MV-4-11 (cell line): ENCODE measurements around the gene CYP4F3.
A peak's percentile ranks its signal among the peaks of the same experiment; 100 is the strongest.
"Not testable (repeated sequence)": the region's sequence is repeated elsewhere in the genome, so short reads cannot be mapped to it uniquely, and the experiment has no call there.

Experiments used
- DNase-seq: peaks from one replicate; lab custom pipeline; 2025; lab: John Stamatoyannopoulos, UW

Gene CYP4F3

GRCh38 chr19:15640294-15640903 lies at the start of gene CYP4F3:
TSS of gene CYP4F3 (plus strand) at chr19:15640897. CDS start at chr19:15641416, 519 bp downstream.
- DNase-seq, result peak; percentile 20

- no peak for DNase-seq
Observed at GRCh38 chr19:15591796-15592195, 48.9 kb upstream of the CYP4F3 start.

- DNase-seq, result peak; percentile 56
Observed at GRCh38 chr19:15592506-15592905, 48.2 kb upstream of the CYP4F3 start.

- DNase-seq, result not testable (repeated sequence)
Observed at GRCh38 chr19:15593766-15594165, 46.9 kb upstream of the CYP4F3 start.

- DNase-seq, result peak; percentile 72
Observed at GRCh38 chr19:15595069-15595468, 45.6 kb upstream of the CYP4F3 start.

GRCh38 chr19:15607978-15608925 lies 32.4 kb upstream of the CYP4F3 start:
- DNase-seq, result not testable (repeated sequence)

- no peak for DNase-seq
Observed at GRCh38 chr19:15609261-15609660, 31.4 kb upstream of the CYP4F3 start.

GRCh38 chr19:15612342-15612741 lies 28.4 kb upstream of the CYP4F3 start:
- no peak for DNase-seq

- DNase-seq, result no peak
Observed at GRCh38 chr19:15613338-15613737, 27.4 kb upstream of the CYP4F3 start.

GRCh38 chr19:15614507-15615379 lies 26.0 kb upstream of the CYP4F3 start, which contains the start of gene CYP4F8:
TSS of gene CYP4F8 (plus strand) at chr19:15615218. CDS start at chr19:15615617, 399 bp downstream.
- no peak for DNase-seq

- no peak for DNase-seq
Observed at GRCh38 chr19:15615526-15615925, 25.2 kb upstream of the CYP4F3 start.

- no peak for DNase-seq
Observed at GRCh38 chr19:15616183-15616582, 24.5 kb upstream of the CYP4F3 start.

GRCh38 chr19:15616627-15617270 lies 23.9 kb upstream of the CYP4F3 start:
- no peak for DNase-seq

GRCh38 chr19:15618321-15618720 lies 22.4 kb upstream of the CYP4F3 start:
- DNase-seq, result no peak

GRCh38 chr19:15621801-15622200 lies 18.9 kb upstream of the CYP4F3 start:
- DNase-seq, result no peak

GRCh38 chr19:15622991-15623390 lies 17.7 kb upstream of the CYP4F3 start:
- DNase-seq, result no peak

GRCh38 chr19:15623711-15624318 lies 16.9 kb upstream of the CYP4F3 start:
- peak; percentile 12 for DNase-seq

- no peak for DNase-seq
Observed at GRCh38 chr19:15628236-15629002, 12.3 kb upstream of the CYP4F3 start.

GRCh38 chr19:15629003-15629880 lies 11.5 kb upstream of the CYP4F3 start:
- peak; percentile 50 for DNase-seq
